ENCODE results near the gene AREL1. TPM values are rescaled to one million over a fixed set of nuclear protein-coding genes. Genes with fewer than 3 reads are reported as not detected.

AREL1 gene
- total RNA-seq, 1 experiment from 2014 or later: 34.2 TPM

- DNase-seq: no peak
- Mint-ChIP-seq H3K4me1 (no peaks in the 10 kb centered on the region), H3K4me3 (no peak overlapping the region), H3K36me3 (ENCODE audit: insufficient read depth in 1 of 3, low read depth in 3 of 3) (peaks cover 13 to 20% (median 14%) of the 10 kb centered on the region in 3 experiments), H3K27me3 (ENCODE audit: low read depth) (no peaks in the 10 kb centered on the region), H3K9me3 (peaks cover 7 to 11% of the 10 kb centered on the region in 2 experiments; a peak in 4 of 5 replicates), H3K27ac (no peak overlapping the region)
- H4K20me1 ChIP-seq (ENCODE audit: control insufficient read depth, insufficient read depth, insufficient read length): no peaks in the 10 kb centered on the region
- no peak overlapping the region for H3K18ac ChIP-seq (ENCODE audit: insufficient read length, low read depth, low read length)
- H3K79me1 ChIP-seq (ENCODE audit: insufficient read depth, low read depth, low read length, poor library complexity, severe bottlenecking): peaks cover 3% of the 10 kb centered on the region
- no peak for TF ChIP-seq CTCF (conservative IDR thresholded peaks at IDR 0.05)
- H3K23ac ChIP-seq (ENCODE audit: insufficient read length, low read depth, low read length): no peak overlapping the region
- no peaks in the 10 kb centered on the region for H3K23me2 ChIP-seq (ENCODE audit: insufficient read length, low read depth, low read length, poor library complexity, severe bottlenecking)
- no peak overlapping the region for H3K9ac ChIP-seq (ENCODE audit: extremely low read depth, insufficient read length, low read length)
- H4K91ac ChIP-seq (ENCODE audit: insufficient read length, low read depth, low read length): no peak overlapping the region
- H2BK20ac ChIP-seq (ENCODE audit: low read depth, low read length, poor library complexity, severe bottlenecking): no peak overlapping the region
- no peak overlapping the region for H3K4me2 ChIP-seq (ENCODE audit: insufficient read depth, insufficient read length, low read length)
- H3K79me2 ChIP-seq (ENCODE audit: insufficient read depth, low read length): peaks cover 3% of the 10 kb centered on the region; the same call in 1 of the 2 replicates
- H2AK5ac ChIP-seq (ENCODE audit: insufficient read length, low read length): no peak overlapping the region
- no peak overlapping the region for H3K56ac ChIP-seq (ENCODE audit: insufficient read length, low read depth, low read length)
- no CpG with 5 or more reads among the region's 1 CpG for WGBS (ENCODE audit: extremely low coverage, insufficient read length, low lambda C conversion rate)
- H4K5ac ChIP-seq (ENCODE audit: insufficient read length, low read depth, low read length): no peak overlapping the region
- no peak overlapping the region for H4K8ac ChIP-seq (replicated peaks; ENCODE audit: insufficient read length, low read depth, low read length)
- H3K9me3 ChIP-seq (ENCODE audit: control insufficient read depth, low read depth, low read length): no peaks in the 10 kb centered on the region
- no peak overlapping the region for H3K27ac ChIP-seq (ENCODE audit: insufficient read length, low read depth, low read length)
- no peak overlapping the region for H2BK15ac ChIP-seq (ENCODE audit: low read depth, low read length)
- H3K27me3 ChIP-seq (ENCODE audit: insufficient read depth, low read length): no peaks in the 10 kb centered on the region
- H2AFZ ChIP-seq (ENCODE audit: low read length): no peak overlapping the region
- no peak overlapping the region for H3K14ac ChIP-seq (ENCODE audit: insufficient read depth, low read length)
- H2BK12ac ChIP-seq (ENCODE audit: insufficient read length, low read depth, low read length): no peak overlapping the region
- no peak overlapping the region for H3T11ph ChIP-seq (ENCODE audit: low read length)
- H3K4ac ChIP-seq (ENCODE audit: low read depth, low read length): no peak overlapping the region
- no peak overlapping the region for H2BK5ac ChIP-seq (ENCODE audit: insufficient read length, low read length)
- H3K4me1 ChIP-seq (ENCODE audit: insufficient read depth, low read length): no peaks in the 10 kb centered on the region
- no peak overlapping the region for H2BK120ac ChIP-seq (ENCODE audit: low read depth, low read length, poor library complexity, severe bottlenecking)
These were observed 15.9 kb downstream of the AREL1 start for GRCh38 chr14:74697011-74697410.
